ENCODE data around the gene TERT.
A peak's percentile ranks its signal among the peaks of the same experiment; 100 is the strongest.
"Not testable (repeated sequence)": the region's sequence is repeated elsewhere in the genome, so short reads cannot be mapped to it uniquely, and the experiment has no call there.

TERT gene

DNA sequence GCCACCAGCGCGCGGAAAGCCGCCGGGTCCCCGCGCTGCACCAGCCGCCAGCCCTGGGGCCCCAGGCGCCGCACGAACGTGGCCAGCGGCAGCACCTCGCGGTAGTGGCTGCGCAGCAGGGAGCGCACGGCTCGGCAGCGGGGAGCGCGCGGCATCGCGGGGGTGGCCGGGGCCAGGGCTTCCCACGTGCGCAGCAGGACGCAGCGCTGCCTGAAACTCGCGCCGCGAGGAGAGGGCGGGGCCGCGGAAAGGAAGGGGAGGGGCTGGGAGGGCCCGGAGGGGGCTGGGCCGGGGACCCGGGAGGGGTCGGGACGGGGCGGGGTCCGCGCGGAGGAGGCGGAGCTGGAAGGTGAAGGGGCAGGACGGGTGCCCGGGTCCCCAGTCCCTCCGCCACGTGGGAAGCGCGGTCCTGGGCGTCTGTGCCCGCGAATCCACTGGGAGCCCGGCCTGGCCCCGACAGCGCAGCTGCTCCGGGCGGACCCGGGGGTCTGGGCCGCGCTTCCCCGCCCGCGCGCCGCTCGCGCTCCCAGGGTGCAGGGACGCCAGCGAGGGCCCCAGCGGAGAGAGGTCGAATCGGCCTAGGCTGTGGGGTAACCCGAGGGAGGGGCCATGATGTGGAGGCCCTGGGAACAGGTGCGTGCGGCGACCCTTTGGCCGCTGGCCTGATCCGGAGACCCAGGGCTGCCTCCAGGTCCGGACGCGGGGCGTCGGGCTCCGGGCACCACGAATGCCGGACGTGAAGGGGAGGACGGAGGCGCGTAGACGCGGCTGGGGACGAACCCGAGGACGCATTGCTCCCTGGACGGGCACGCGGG, at the start of gene TERT:
Gene TERT (minus strand): TSS at position 234 of the 815 bp plus-strand sequence. CDS start 79 bp downstream, at position 155.
- no peak for DNase-seq (ENCODE audit: extremely low read depth, low read depth)
- peak within 1 kb of the TSS; percentile 36 for H3K4me3 ChIP-seq (replicated peaks; ENCODE audit: low read depth, low read length)
- TF ChIP-seq, protein P1, sequence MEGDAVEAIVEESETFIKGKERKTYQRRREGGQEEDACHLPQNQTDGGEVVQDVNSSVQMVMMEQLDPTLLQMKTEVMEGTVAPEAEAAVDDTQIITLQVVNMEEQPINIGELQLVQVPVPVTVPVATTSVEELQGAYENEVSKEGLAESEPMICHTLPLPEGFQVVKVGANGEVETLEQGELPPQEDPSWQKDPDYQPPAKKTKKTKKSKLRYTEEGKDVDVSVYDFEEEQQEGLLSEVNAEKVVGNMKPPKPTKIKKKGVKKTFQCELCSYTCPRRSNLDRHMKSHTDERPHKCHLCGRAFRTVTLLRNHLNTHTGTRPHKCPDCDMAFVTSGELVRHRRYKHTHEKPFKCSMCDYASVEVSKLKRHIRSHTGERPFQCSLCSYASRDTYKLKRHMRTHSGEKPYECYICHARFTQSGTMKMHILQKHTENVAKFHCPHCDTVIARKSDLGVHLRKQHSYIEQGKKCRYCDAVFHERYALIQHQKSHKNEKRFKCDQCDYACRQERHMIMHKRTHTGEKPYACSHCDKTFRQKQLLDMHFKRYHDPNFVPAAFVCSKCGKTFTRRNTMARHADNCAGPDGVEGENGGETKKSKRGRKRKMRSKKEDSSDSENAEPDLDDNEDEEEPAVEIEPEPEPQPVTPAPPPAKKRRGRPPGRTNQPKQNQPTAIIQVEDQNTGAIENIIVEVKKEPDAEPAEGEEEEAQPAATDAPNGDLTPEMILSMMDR (IDR thresholded peaks at IDR 0.05; ENCODE audit: low read depth, low read length, missing control alignments): no peak

GRCh38 chr5:1343931-1344901, 49.3 kb upstream of the TERT start:
- peak overlapping the region; percentile 70 for H3K4me3 ChIP-seq (replicated peaks; ENCODE audit: low read depth, low read length)
- no peak for DNase-seq (ENCODE audit: extremely low read depth, low read depth)
- TF ChIP-seq, protein P1 (IDR thresholded peaks at IDR 0.05; ENCODE audit: low read depth, low read length, missing control alignments): no peak

- no peak for DNase-seq (ENCODE audit: extremely low read depth, low read depth)
- peak overlapping the region; percentile 70 for H3K4me3 ChIP-seq (replicated peaks; ENCODE audit: low read depth, low read length)
- TF ChIP-seq, protein P1 (IDR thresholded peaks at IDR 0.05; ENCODE audit: low read depth, low read length, missing control alignments): no peak
These were observed 48.5 kb upstream of the TERT start for GRCh38 chr5:1343315-1343751.

GRCh38 chr5:1342711-1343110, 47.8 kb upstream of the TERT start:
- H3K4me3 ChIP-seq (replicated peaks; ENCODE audit: low read depth, low read length); DNase-seq (ENCODE audit: extremely low read depth, low read depth): not testable (repeated sequence)

DNA sequence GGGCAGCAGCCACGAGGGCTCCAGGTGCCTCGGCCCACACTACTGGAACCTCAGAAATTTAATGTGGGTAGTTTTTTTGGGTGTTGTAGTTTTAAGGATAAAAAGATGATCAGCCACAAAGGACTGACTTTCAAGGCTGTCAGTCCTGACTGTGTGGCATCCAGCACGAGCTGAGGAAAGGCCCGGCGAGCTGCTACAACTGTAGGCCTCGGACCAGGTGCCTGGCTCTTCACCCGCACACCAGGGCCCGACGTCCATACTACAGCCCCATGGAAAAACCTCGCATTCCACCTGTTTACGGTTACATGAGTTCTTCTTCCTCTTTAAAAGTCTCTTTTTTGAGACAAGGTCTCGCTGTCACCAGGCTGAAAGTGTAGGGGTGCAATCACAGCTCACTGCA, 47.4 kb upstream of the TERT start:
- no peak overlapping the region for H3K4me3 ChIP-seq (replicated peaks; ENCODE audit: low read depth, low read length)
- TF ChIP-seq, protein P1 (IDR thresholded peaks at IDR 0.05; ENCODE audit: low read depth, low read length, missing control alignments): no peak
- no peak for DNase-seq (ENCODE audit: extremely low read depth, low read depth)

GRCh38 chr5:1341863-1342262, 47.0 kb upstream of the TERT start:
- H3K4me3 ChIP-seq (replicated peaks; ENCODE audit: low read depth, low read length): no peak overlapping the region
- DNase-seq (ENCODE audit: extremely low read depth, low read depth): no peak
- TF ChIP-seq, protein P1 (IDR thresholded peaks at IDR 0.05; ENCODE audit: low read depth, low read length, missing control alignments): no peak

GRCh38 chr5:1339818-1340210, 44.9 kb upstream of the TERT start:
- H3K4me3 ChIP-seq (replicated peaks; ENCODE audit: low read depth, low read length); DNase-seq (ENCODE audit: extremely low read depth, low read depth): not testable (repeated sequence)

- H3K4me3 ChIP-seq (replicated peaks; ENCODE audit: low read depth, low read length); DNase-seq (ENCODE audit: extremely low read depth, low read depth): not testable (repeated sequence)
These were observed 44.4 kb upstream of the TERT start for GRCh38 chr5:1339139-1339817.
